Muscle layer of duodenum (tissue), 2 donors: Measurements from ENCODE around the gene OSM.

Experiments used
- H3K27ac ChIP-seq: one replicate; pipeline ENCODE4 v1.7.0; 2013; ENCODE audit warnings: mild to moderate bottlenecking, low read length
- H3K27me3 ChIP-seq: one replicate; pipeline ENCODE4 v1.7.0; 2013; ENCODE audit warnings: low read depth, mild to moderate bottlenecking, control low read depth, low read length
- H3K36me3 ChIP-seq, 2 donors: one replicate each; pipeline ENCODE4 v1.7.0; 2013; ENCODE audit warnings: low read length in 2 of 2, control low read depth in 1 of 2, mild to moderate bottlenecking in 1 of 2; ENCODE audit not compliant: insufficient read depth in 2 of 2, control insufficient read depth in 1 of 2
- H3K4me1 ChIP-seq, 2 donors: one replicate each; pipeline ENCODE4 v1.7.0; 2013; ENCODE audit warnings: low read length in 2 of 2, mild to moderate bottlenecking in 2 of 2, control low read depth in 1 of 2, moderate library complexity in 1 of 2; ENCODE audit not compliant: insufficient read depth in 2 of 2, control insufficient read depth in 1 of 2
- H3K4me3 ChIP-seq, 2 donors: one replicate each; pipeline ENCODE4 v1.7.0; 2013; ENCODE audit warnings: low read length in 2 of 2, low read depth in 1 of 2, mild to moderate bottlenecking in 1 of 2
- H3K9me3 ChIP-seq, 2 donors: one replicate each; pipeline ENCODE4 v1.7.0; 2013; ENCODE audit warnings: low read length in 2 of 2, control low read depth in 1 of 2, mild to moderate bottlenecking in 1 of 2; ENCODE audit not compliant: control insufficient read depth in 1 of 2
- donor health status: healthy.

Gene OSM

GRCh38 chr22:30307041-30307574, 40.5 kb upstream of the OSM start:
- Histone ChIP-seq H3K9me3 (no peaks in the 10 kb centered on the region), H3K27ac (peak overlapping the region; percentile 58), H3K4me1 (peaks cover 69 to 93% of the 10 kb centered on the region in 2 donors), H3K36me3 (peaks cover 0 to 4% of the 10 kb centered on the region in 2 donors), H3K4me3 (no peak overlapping the region), H3K27me3 (no peaks in the 10 kb centered on the region)

GRCh38 chr22:30306627-30307011, 40.0 kb upstream of the OSM start:
- H3K27ac ChIP-seq: peak overlapping the region; percentile 58
- no peaks in the 10 kb centered on the region for H3K27me3 ChIP-seq
- peaks cover 72 to 93% of the 10 kb centered on the region in 2 donors for H3K4me1 ChIP-seq
- no peak overlapping the region for H3K4me3 ChIP-seq
- peaks cover 0 to 7% of the 10 kb centered on the region in 2 donors for H3K36me3 ChIP-seq
- H3K9me3 ChIP-seq: no peaks in the 10 kb centered on the region

- H3K4me1 ChIP-seq: peaks cover 70 to 93% of the 10 kb centered on the region in 2 donors
- no peaks in the 10 kb centered on the region for H3K27me3 ChIP-seq
- H3K4me3 ChIP-seq: peak overlapping the region; percentile 13 to 33
- H3K36me3 ChIP-seq: peaks cover 4 to 12% of the 10 kb centered on the region in 2 donors
- H3K9me3 ChIP-seq: no peaks in the 10 kb centered on the region
- H3K27ac ChIP-seq: peak overlapping the region; percentile 58
Observed at GRCh38 chr22:30305906-30306626, 39.4 kb upstream of the OSM start.

GRCh38 chr22:30305519-30305905, 38.9 kb upstream of the OSM start:
- H3K36me3 ChIP-seq: peaks cover 10 to 17% of the 10 kb centered on the region in 2 donors
- peak overlapping the region; percentile 13 to 33 for H3K4me3 ChIP-seq
- H3K4me1 ChIP-seq: peaks cover 64 to 91% of the 10 kb centered on the region in 2 donors
- peak overlapping the region; percentile 58 for H3K27ac ChIP-seq
- no peaks in the 10 kb centered on the region for H3K27me3 ChIP-seq
- H3K9me3 ChIP-seq: no peaks in the 10 kb centered on the region

GRCh38 chr22:30304495-30305244, 38.0 kb upstream of the OSM start:
- Histone ChIP-seq H3K4me3 (no peak overlapping the region), H3K27me3 (no peaks in the 10 kb centered on the region), H3K4me1 (peaks cover 56 to 83% of the 10 kb centered on the region in 2 donors), H3K36me3 (peaks cover 11 to 24% of the 10 kb centered on the region in 2 donors), H3K27ac (peak overlapping the region; percentile 58), H3K9me3 (no peaks in the 10 kb centered on the region)

GRCh38 chr22:30302810-30303138, 36.1 kb upstream of the OSM start:
- no peaks in the 10 kb centered on the region for H3K9me3 ChIP-seq
- peaks cover 22 to 27% of the 10 kb centered on the region in 2 donors for H3K36me3 ChIP-seq
- H3K27me3 ChIP-seq: no peaks in the 10 kb centered on the region
- peaks cover 44 to 72% of the 10 kb centered on the region in 2 donors for H3K4me1 ChIP-seq
- H3K4me3 ChIP-seq: no peak overlapping the region
- H3K27ac ChIP-seq: peak overlapping the region; percentile 62

- no peaks in the 10 kb centered on the region for H3K27me3 ChIP-seq
- peak overlapping the region; percentile 62 for H3K27ac ChIP-seq
- H3K4me3 ChIP-seq: peak overlapping the region in 1 of 2 donors; percentile 14
- H3K9me3 ChIP-seq: no peaks in the 10 kb centered on the region
- H3K4me1 ChIP-seq: peaks cover 44 to 70% of the 10 kb centered on the region in 2 donors
- H3K36me3 ChIP-seq: peaks cover 25 to 32% of the 10 kb centered on the region in 2 donors
Observed at GRCh38 chr22:30301995-30302809, 35.6 kb upstream of the OSM start.

- Histone ChIP-seq H3K9me3 (no peaks in the 10 kb centered on the region), H3K27ac (no peak overlapping the region), H3K4me3 (no peak overlapping the region), H3K27me3 (no peaks in the 10 kb centered on the region), H3K36me3 (peaks cover 45 to 59% of the 10 kb centered on the region in 2 donors), H3K4me1 (peaks cover 22 to 41% of the 10 kb centered on the region in 2 donors)
Observed at GRCh38 chr22:30299322-30299721, 32.7 kb upstream of the OSM start.

- no peak overlapping the region for H3K27ac ChIP-seq
- H3K4me3 ChIP-seq: no peak overlapping the region
- no peaks in the 10 kb centered on the region for H3K9me3 ChIP-seq
- peaks cover 12 to 30% of the 10 kb centered on the region in 2 donors for H3K4me1 ChIP-seq
- H3K36me3 ChIP-seq: peaks cover 53 to 71% of the 10 kb centered on the region in 2 donors
- H3K27me3 ChIP-seq: no peaks in the 10 kb centered on the region
Observed at GRCh38 chr22:30297991-30298701, 31.5 kb upstream of the OSM start.

GRCh38 chr22:30297276-30297990, 30.8 kb upstream of the OSM start:
- Histone ChIP-seq H3K36me3 (peaks cover 58 to 78% of the 10 kb centered on the region in 2 donors), H3K9me3 (no peaks in the 10 kb centered on the region), H3K4me1 (peaks cover 11 to 23% of the 10 kb centered on the region in 2 donors), H3K4me3 (no peak overlapping the region), H3K27ac (no peak overlapping the region), H3K27me3 (no peaks in the 10 kb centered on the region)
